NCI-H2081 treated with DMSO at 0.1 percent for 48 hours (cell line): ENCODE measurements around the gene DHRS4L2.
"Not testable (repeated sequence)": the region's sequence is repeated elsewhere in the genome, so short reads cannot be mapped to it uniquely, and the experiment has no call there.

Source experiments
- DNase-seq: peaks from one replicate; lab custom pipeline; 2025; lab: John Stamatoyannopoulos, UW

Gene DHRS4L2

GRCh38 chr14:23973178-23973577 is 15.6 kb upstream of the DHRS4L2 start:
- DNase-seq = not testable (repeated sequence)

- not testable (repeated sequence) for DNase-seq
Measured at GRCh38 chr14:23974041-23974440, 14.7 kb upstream of the DHRS4L2 start.

- DNase-seq = not testable (repeated sequence)
Measured at GRCh38 chr14:23977208-23977607, 11.5 kb upstream of the DHRS4L2 start.

GRCh38 chr14:23981951-23982813 is 6.5 kb upstream of the DHRS4L2 start:
- not testable (repeated sequence) for DNase-seq

GRCh38 chr14:23984891-23985602 is 3.7 kb upstream of the DHRS4L2 start:
- DNase-seq = no peak

GRCh38 chr14:23988223-23988606 is 514 bp upstream of the DHRS4L2 start:
- not testable (repeated sequence) for DNase-seq

- DNase-seq = not testable (repeated sequence)
Measured at GRCh38 chr14:23989734-23990445, 1.2 kb downstream of the DHRS4L2 start.

GRCh38 chr14:23990961-23991360 is 2.2 kb downstream of the DHRS4L2 start:
- DNase-seq = not testable (repeated sequence)

GRCh38 chr14:23993042-23993441 is 4.3 kb downstream of the DHRS4L2 start:
- DNase-seq = not testable (repeated sequence)

- DNase-seq = not testable (repeated sequence)
Measured at GRCh38 chr14:23996009-23996408, 7.3 kb downstream of the DHRS4L2 start.

- not testable (repeated sequence) for DNase-seq
Measured at GRCh38 chr14:23996825-23997224, 8.1 kb downstream of the DHRS4L2 start.

GRCh38 chr14:23999640-24000039 is 10.9 kb downstream of the DHRS4L2 start:
- not testable (repeated sequence) for DNase-seq

- DNase-seq = not testable (repeated sequence)
Measured at GRCh38 chr14:24001078-24001477, 12.3 kb downstream of the DHRS4L2 start.

GRCh38 chr14:24001679-24002078 is 12.9 kb downstream of the DHRS4L2 start:
- DNase-seq = not testable (repeated sequence)

- not testable (repeated sequence) for DNase-seq
Measured at GRCh38 chr14:24006471-24006816, 17.7 kb downstream of the DHRS4L2 start.

GRCh38 chr14:24006817-24007652 is 18.3 kb downstream of the DHRS4L2 start:
- DNase-seq = not testable (repeated sequence)

GRCh38 chr14:24011051-24011450 is 22.3 kb downstream of the DHRS4L2 start:
- DNase-seq = no peak

- DNase-seq = not testable (repeated sequence)
Measured at GRCh38 chr14:24012726-24013273, 24.1 kb downstream of the DHRS4L2 start.

GRCh38 chr14:24013654-24014514 is 25.2 kb downstream of the DHRS4L2 start:
- DNase-seq = peak; percentile 29

GRCh38 chr14:24015745-24016144 is 27.0 kb downstream of the DHRS4L2 start:
- not testable (repeated sequence) for DNase-seq
